Measurements from ENCODE around the gene ARFGEF2. TPM values are rescaled to one million over a fixed set of nuclear protein-coding genes. Genes with fewer than 3 reads are reported as not detected.

The ARFGEF2 gene
- polyA plus RNA-seq, 1 donor (not counting 4 experiments of a cell fraction or from before 2014, with no cell fraction given), result 19.2 TPM

GRCh38 chr20:49034070-49034732 is 112.7 kb downstream of the ARFGEF2 start:
- H3K27me3 ChIP-seq (ENCODE audit: control insufficient read depth, extremely low read depth, insufficient read depth, low read length), result no peaks in the 10 kb centered on the region
- no peaks in the 10 kb centered on the region for H3K79me2 ChIP-seq (ENCODE audit: control insufficient read depth, insufficient read depth, low read length)
- H3K27ac ChIP-seq (ENCODE audit: control insufficient read depth, insufficient read depth, low read length), result no peak overlapping the region
- H3K4me2 ChIP-seq (ENCODE audit: control insufficient read depth, extremely low read depth, insufficient read depth, low read depth, low read length), result no peak overlapping the region
- H3K36me3 ChIP-seq (ENCODE audit: control insufficient read depth in 2 of 2, extremely low read depth in 1 of 2, insufficient read depth in 2 of 2, low read length in 2 of 2), result peaks cover 17 to 19% of the 10 kb centered on the region in 2 experiments
- no peak overlapping the region for H2AFZ ChIP-seq (ENCODE audit: control insufficient read depth, low read length)
- H3K4me1 ChIP-seq (ENCODE audit: control insufficient read depth, extremely low read depth, insufficient read depth, low read length), result no peaks in the 10 kb centered on the region
- dilution Hi-C loops (cut with MboI; ENCODE audit: extremely low pct_ligation_motif_present, low sequenced_read_pairs), result no loop called here
- H3K4me3 ChIP-seq (ENCODE audit: control insufficient read depth in 2 of 3, extremely low read depth in 1 of 3, insufficient read depth in 2 of 3, low read depth in 1 of 3, low read length in 3 of 3), result no peak overlapping the region
- no peak overlapping the region for H3K9ac ChIP-seq (ENCODE audit: control insufficient read depth, extremely low read depth, insufficient read depth, low read length)
- DNase-seq (ENCODE audit: low read depth, low spot score) (no peak), FAIRE-seq (no peak)
- no peaks in the 10 kb centered on the region for H3K9me1 ChIP-seq (ENCODE audit: control insufficient read depth, extremely low read depth, insufficient read depth, low read length)
- no peak for TF ChIP-seq EZH2 (IDR thresholded peaks at IDR 0.05; ENCODE audit: low read length)
- TF ChIP-seq CTCF (optimal IDR thresholded peaks at IDR 0.05 in 1 of 3, IDR thresholded peaks at IDR 0.05 in 1 of 3, conservative IDR thresholded peaks at IDR 0.05 in 1 of 3; ENCODE audit: extremely low read depth in 1 of 3, insufficient read depth in 2 of 3, low read length in 3 of 3), result no peak
- no peaks in the 10 kb centered on the region for H4K20me1 ChIP-seq (ENCODE audit: control insufficient read depth, extremely low read depth, insufficient read depth, low read length)
- H3K9me3 ChIP-seq (ENCODE audit: control insufficient read depth, low read depth, low read length), result no peaks in the 10 kb centered on the region

- Histone ChIP-seq H3K9ac (ENCODE audit: control insufficient read depth, extremely low read depth, insufficient read depth, low read length) (no peak overlapping the region), H3K27ac (ENCODE audit: control insufficient read depth, insufficient read depth, low read length) (no peak overlapping the region), H4K20me1 (ENCODE audit: control insufficient read depth, extremely low read depth, insufficient read depth, low read length) (no peaks in the 10 kb centered on the region), H3K9me3 (ENCODE audit: control insufficient read depth, low read depth, low read length) (no peaks in the 10 kb centered on the region), H3K4me1 (ENCODE audit: control insufficient read depth, extremely low read depth, insufficient read depth, low read length) (peaks cover 2% of the 10 kb centered on the region), H2AFZ (ENCODE audit: control insufficient read depth, low read length) (no peak overlapping the region), H3K36me3 (ENCODE audit: control insufficient read depth in 2 of 2, extremely low read depth in 1 of 2, insufficient read depth in 2 of 2, low read length in 2 of 2) (peaks cover 11 to 13% of the 10 kb centered on the region in 2 experiments), H3K79me2 (ENCODE audit: control insufficient read depth, insufficient read depth, low read length) (no peaks in the 10 kb centered on the region), H3K4me3 (ENCODE audit: control insufficient read depth in 2 of 3, extremely low read depth in 1 of 3, insufficient read depth in 2 of 3, low read depth in 1 of 3, low read length in 3 of 3) (no peak overlapping the region), H3K4me2 (ENCODE audit: control insufficient read depth, extremely low read depth, insufficient read depth, low read depth, low read length) (no peak overlapping the region), H3K9me1 (ENCODE audit: control insufficient read depth, extremely low read depth, insufficient read depth, low read length) (no peaks in the 10 kb centered on the region), H3K27me3 (ENCODE audit: control insufficient read depth, extremely low read depth, insufficient read depth, low read length) (no peaks in the 10 kb centered on the region)
- DNase-seq (ENCODE audit: low read depth, low spot score) (no peak), FAIRE-seq (no peak)
- no peak for TF ChIP-seq CTCF (optimal IDR thresholded peaks at IDR 0.05 in 1 of 3, IDR thresholded peaks at IDR 0.05 in 1 of 3, conservative IDR thresholded peaks at IDR 0.05 in 1 of 3; ENCODE audit: extremely low read depth in 1 of 3, insufficient read depth in 2 of 3, low read length in 3 of 3)
- no peak for TF ChIP-seq EZH2 (IDR thresholded peaks at IDR 0.05; ENCODE audit: low read length)
- dilution Hi-C loops (cut with MboI; ENCODE audit: extremely low pct_ligation_motif_present, low sequenced_read_pairs), result no loop called here
These were observed 116.5 kb downstream of the ARFGEF2 start for GRCh38 chr20:49037962-49038387.

All from keratinocyte (primary cell).